GM19455 (cell line): ENCODE measurements around the gene RNGTT.
"Not testable (repeated sequence)": the region's sequence is repeated elsewhere in the genome, so short reads cannot be mapped to it uniquely, and the experiment has no call there.

ENCODE experiments used
- ATAC-seq: cut with Tn5 transposase; IDR thresholded peaks from one replicate; pipeline ENCODE4 v1.9.1; 2021; ENCODE audit not compliant: unreplicated experiment

Gene RNGTT

GRCh38 chr6:88963139-88964090 lies at the start of gene RNGTT:
RNGTT (minus strand) TSS chr6:88963618; CDS start chr6:88963409, 209 bp downstream.
- peak; percentile 96 for ATAC-seq

DNA sequence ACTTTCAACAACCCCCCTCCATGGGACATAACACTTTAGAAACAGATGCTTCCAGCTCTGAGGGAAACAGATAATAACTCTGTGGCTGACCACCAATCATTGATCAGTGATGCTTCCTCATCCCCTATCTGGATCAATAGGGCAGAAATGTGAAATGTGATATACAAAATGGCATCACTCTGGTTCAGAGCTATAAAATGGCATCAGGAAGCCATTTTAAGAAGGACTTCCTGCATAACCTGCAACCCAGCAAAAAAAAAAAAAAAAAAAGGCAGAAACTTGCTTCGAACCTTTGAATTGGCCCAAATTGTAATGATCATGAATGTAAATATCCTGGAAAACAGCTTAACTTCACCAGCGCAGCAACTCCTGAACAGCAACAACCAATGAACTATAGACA lies 48.0 kb upstream of the RNGTT start:
- ATAC-seq = no peak

- no peak for ATAC-seq
Observed at GRCh38 chr6:89010825-89011224, 47.4 kb upstream of the RNGTT start.

DNA sequence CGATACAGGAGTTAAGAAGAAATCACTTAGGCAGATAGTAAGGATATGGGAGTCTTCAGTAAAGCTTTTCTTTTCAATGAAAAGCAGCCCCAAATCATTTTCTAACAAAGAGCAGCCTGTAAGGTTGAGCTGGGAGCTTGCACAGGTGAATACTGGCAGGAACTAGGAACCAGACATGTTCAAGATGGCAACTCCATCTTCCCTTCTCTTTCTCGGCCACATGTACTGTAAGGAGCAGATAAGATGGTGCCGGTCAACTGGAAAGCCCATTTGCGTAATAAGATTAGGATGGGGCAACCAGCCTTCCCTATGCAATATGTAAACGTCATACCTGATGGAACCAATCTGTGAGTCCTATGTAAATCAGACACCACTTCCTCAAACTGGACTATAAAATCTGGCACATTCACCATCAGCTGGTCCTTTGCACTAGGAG lies 46.2 kb upstream of the RNGTT start:
- ATAC-seq = no peak

DNA sequence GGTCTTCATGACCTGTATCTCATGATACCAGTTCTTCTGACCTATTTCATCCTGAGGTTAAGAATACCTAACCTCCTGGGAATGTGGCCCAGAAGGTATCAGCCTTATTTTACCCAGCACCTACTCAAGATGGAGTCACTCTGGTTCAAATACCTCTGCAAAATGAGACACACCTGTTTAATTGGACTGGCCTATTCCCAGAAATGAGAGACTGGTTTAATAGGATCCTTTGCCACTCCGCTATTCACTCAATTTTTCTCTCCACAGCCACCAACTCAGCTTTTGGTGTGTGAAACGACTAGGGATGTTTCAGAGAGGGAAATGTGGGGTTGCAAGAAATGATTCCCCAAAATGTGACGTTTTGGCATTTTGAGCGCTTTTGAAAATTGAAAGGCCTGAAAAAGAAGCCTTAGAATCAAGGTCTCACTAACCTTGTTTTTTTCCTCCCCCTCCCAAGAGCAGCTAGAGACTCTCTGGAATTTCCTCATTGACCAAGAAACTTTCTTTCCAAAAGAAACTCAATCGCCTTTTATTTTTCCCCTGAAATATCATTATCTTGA lies 45.5 kb upstream of the RNGTT start:
- no peak for ATAC-seq

DNA sequence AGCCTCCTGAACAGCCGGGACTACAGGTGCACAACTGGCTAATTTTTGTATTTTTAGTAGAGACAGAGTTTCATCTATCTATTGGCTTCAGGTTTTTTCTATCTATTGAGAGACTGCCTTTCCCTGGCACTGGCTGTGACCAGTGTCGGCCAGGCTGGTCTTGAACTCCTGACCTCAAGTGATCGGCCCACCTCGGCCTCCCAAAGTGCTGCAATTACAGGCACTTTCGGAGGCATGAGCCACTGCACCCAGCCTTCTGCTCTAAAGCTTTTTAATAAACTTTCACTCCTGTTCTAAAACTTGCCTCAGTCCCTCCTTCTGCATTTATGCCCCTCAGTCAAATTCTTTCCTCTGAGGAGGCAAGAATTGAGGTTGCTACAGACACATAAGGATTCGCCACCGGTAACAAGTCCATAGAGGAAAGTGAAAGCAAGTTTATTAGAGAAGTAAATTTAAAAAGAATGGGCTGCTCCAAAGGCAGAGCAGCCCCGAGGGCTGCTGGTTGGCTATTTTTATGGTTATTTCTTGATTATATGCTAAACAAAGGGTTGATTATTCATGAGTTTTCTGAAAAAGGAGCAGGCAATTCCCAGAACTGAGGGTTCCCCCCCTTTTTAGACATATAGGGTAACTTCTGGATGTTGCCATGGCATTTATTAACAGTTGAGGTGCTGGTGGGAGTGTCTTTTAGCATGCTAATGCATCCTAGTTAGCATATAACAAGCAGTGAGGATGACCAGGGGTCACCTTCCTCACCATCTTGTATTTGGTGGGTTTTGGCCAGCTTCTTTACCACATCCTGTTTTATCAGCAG lies 44.8 kb upstream of the RNGTT start:
- no peak for ATAC-seq

GRCh38 chr6:89007209-89008000 lies 44.0 kb upstream of the RNGTT start:
- ATAC-seq = no peak

DNA sequence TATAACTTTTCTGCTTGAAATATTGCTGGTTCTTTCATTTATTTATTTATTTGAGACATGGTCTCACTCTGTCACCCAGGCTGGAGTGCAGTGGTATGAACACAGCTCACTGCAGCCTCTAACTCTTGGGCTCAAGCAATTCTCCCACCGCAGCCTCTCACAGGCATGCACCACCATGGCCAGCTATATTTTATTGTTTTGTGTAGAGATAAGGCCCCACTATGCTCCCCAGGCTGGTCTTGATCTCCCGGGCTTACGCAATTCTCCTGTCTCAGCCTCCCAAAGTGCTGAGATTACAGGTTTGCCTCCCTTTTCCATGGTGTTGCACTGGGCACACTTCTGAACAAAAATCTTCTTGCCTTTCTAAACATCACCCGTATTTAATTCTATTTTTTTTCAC lies 39.1 kb upstream of the RNGTT start:
- no peak for ATAC-seq

GRCh38 chr6:88997327-88997726 lies 33.9 kb upstream of the RNGTT start:
- ATAC-seq = no peak

DNA sequence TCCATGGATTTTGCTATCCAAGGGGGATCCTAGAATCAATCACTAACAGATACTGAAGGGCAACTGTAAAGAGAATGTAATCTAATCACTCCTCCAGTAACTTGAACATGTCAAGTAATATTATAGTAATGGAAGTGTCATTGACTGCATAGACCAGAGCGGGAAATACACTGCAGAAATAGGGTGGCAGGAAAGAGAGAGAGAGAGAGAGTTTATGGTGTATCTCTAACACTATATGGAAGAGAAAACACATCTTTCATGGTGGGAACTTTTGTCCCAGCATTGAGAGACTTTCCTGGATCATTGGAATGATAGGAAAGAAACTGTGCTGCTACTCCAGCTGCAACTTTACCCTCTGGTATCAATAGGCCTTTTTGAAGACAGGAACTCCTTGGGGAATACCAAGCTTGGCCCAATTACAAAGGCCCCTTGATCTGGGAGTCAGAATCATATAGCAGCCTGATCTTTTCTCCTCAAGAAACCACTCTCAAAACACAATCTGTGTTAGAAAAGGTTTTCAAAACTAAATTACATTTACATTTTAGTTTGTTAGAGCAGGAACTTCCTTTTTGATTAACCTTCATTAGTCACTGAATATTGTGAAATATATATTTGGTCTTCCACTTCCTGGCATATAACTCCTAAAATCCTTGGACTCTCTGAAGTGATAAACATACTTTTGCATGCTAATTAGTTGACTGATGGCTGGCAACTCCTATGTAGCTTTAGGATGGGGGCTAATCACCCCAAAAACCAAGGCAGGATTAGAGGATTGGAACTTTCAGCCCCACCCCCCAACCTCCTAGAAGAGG lies 29.5 kb upstream of the RNGTT start:
- ATAC-seq = no peak

- no peak for ATAC-seq
Observed at GRCh38 chr6:88989215-88989614, 25.8 kb upstream of the RNGTT start.

DNA sequence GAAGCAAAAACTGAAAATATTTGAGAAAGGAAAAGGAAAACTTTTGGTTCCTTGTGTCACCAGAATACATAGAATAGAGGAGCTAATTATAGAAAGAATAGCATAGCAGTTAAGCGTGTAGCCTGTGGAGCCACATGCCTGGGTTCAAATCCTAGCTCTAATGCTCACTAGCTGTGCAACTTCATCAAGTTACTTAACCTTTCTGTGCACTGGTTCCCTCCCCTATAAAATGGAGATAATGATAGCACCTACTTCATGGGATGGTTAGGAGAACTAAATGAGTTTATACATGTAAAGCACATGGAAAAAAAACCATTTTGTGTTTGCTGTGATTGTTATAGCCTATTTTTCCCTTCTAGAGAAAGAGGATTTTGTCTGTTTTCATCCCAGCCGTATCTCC lies 24.5 kb upstream of the RNGTT start:
- no peak for ATAC-seq

DNA sequence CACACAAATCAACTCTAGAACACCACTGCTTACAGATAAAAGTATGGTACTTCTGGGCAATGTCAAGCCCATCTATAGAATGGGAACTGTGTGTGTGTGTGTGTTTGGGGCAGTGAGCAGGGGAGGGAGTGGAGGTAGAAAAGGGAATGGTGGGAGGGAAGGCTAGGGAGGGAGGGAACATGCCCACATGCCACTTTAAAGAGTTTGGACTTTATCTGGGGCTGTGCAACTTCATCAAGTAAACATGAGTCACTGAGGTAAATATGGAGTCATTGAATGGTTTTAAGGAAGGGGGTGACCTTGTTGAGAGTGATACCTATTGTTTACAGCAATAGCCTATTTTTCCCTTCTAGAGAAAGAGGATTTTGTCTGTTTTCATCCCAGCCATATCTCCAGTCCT lies 22.5 kb upstream of the RNGTT start:
- no peak for ATAC-seq

GRCh38 chr6:88984606-88985005 lies 21.2 kb upstream of the RNGTT start:
- ATAC-seq = no peak

GRCh38 chr6:88984152-88984551 lies 20.7 kb upstream of the RNGTT start:
- no peak for ATAC-seq

GRCh38 chr6:88983532-88983931 lies 20.1 kb upstream of the RNGTT start:
- ATAC-seq = no peak

- ATAC-seq = not testable (repeated sequence)
Observed at GRCh38 chr6:88983129-88983528, 19.7 kb upstream of the RNGTT start.

GRCh38 chr6:88982720-88983119 lies 19.3 kb upstream of the RNGTT start:
- ATAC-seq = peak; percentile 71

GRCh38 chr6:88975369-88975768 lies 12.0 kb upstream of the RNGTT start:
- ATAC-seq = no peak
